Measurements from ENCODE around the gene PLIN3.

DNA sequence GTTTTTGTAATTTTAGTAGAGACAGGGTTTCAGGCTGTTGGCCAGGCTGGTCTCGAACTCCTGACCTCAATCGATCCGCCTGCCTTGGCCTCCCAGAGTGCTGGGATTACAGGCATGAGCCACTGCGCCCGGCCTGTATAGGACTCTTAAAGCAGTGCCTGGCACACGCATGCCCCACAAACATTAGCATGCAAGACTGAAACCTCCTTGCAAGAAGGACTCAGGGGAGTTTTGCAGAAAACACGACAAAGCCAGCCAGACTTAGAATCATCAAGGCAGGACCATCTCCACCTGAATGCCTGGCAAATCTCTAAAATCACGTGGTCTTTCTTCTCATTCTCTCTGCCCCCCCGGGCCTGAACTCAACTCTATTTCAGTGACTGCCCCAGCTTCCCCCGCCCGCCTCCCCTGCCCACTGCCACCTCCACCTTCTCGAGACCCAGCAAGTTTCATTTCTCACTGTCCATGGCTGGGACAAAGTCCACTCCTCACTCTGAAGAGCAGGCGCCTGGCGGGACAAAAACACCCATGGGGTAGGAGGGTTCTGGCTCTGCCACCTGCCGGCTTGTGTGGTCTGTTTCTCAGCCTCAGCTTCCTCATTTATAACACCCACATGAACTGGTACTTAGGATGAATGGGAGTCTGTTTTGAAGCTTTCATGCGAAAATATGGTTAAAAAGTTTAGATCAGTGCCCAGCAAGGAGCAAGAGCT lies 38.3 kb downstream of the PLIN3 start:
- no peak for TF ChIP-seq CTCF (conservative IDR thresholded peaks at IDR 0.05 in 1 of 2, IDR thresholded peaks at IDR 0.05 in 1 of 2; ENCODE audit: extremely low read depth in 1 of 2, insufficient read depth in 1 of 2, low read depth in 1 of 2, low read length in 2 of 2)
- no peak for TF ChIP-seq EZH2 (IDR thresholded peaks at IDR 0.05; ENCODE audit: borderline replicate concordance, low read length)

All from mammary epithelial cell (primary cell).